ENCODE results near the gene KAT2B. TPM values are rescaled to one million over a fixed set of nuclear protein-coding genes. Genes with fewer than 3 reads are reported as not detected.

Gene KAT2B
- total RNA-seq, 1 experiment from 2014 or later = 3.7 TPM

- TF ChIP-seq TCF7L2 (IDR thresholded peaks at IDR 0.05; ENCODE audit: borderline replicate concordance, extremely low read depth, insufficient read depth, insufficient read length) (no peak), REST (IDR thresholded peaks at IDR 0.05; ENCODE audit: low read depth) (no peak), CBX3 (IDR thresholded peaks at IDR 0.05; ENCODE audit: low read depth) (no peak)
Observed at GRCh38 chr3:20047341-20047779, 7.1 kb downstream of the KAT2B start (continued).

GRCh38 chr3:20047976-20048883 lies 8.0 kb downstream of the KAT2B start:
- no peak overlapping the region for H3K9ac ChIP-seq (ENCODE audit: low read length)
- DNase-seq (ENCODE audit: low read depth, low spot score) (no peak), ATAC-seq (no peak)
- H3K9me2 ChIP-seq (ENCODE audit: insufficient read depth) = no peaks in the 10 kb centered on the region
- no peak overlapping the region for H3K4me2 ChIP-seq (ENCODE audit: low read length)
- ChIA-PET RAD21 (ENCODE audit: low non-redundant PET in 1 of 2, low total read pairs in 2 of 2, uncharacterized antibody in 2 of 2, unreplicated experiment in 2 of 2) (no interaction called here), CTCF (no interaction called here), POLR2A (no interaction called here)
- no peaks in the 10 kb centered on the region for H3K79me2 ChIP-seq (ENCODE audit: insufficient read depth, low read length)
- intact Hi-C loops (cut with micrococcal nuclease) = no loop called here
- H4K20me1 ChIP-seq (ENCODE audit: insufficient read depth) = no peaks in the 10 kb centered on the region
- H3K4me3 ChIP-seq (replicated peaks in 1 of 2; ENCODE audit: low read depth in 1 of 2, low read length in 2 of 2) = no peak overlapping the region
- H3K4me1 ChIP-seq (ENCODE audit: control insufficient read depth in 1 of 2, insufficient read depth in 2 of 2, low read length in 2 of 2) = no peaks in the 10 kb centered on the region
- H3K9me3 ChIP-seq (ENCODE audit: control insufficient read depth in 1 of 2, insufficient read depth in 1 of 2, low read depth in 1 of 2, low read length in 2 of 2) = no peaks in the 10 kb centered on the region
- no peaks in the 10 kb centered on the region for H3K27me3 ChIP-seq (ENCODE audit: insufficient read depth, low read length)
- H2AFZ ChIP-seq (ENCODE audit: low read depth, low read length, poor library complexity, severe bottlenecking) = no peak overlapping the region
- no peaks in the 10 kb centered on the region for H3K36me3 ChIP-seq (ENCODE audit: control insufficient read depth in 1 of 2, insufficient read depth in 2 of 2, low read length in 2 of 2)
- BruUV-seq (replicated peaks) = no TSS peak
- H3K27ac ChIP-seq (ENCODE audit: low read depth, low read length) = no peak overlapping the region
- TF ChIP-seq ZFX (IDR thresholded peaks at IDR 0.05) (no peak), RAD21 (IDR thresholded peaks at IDR 0.05; ENCODE audit: low read depth) (no peak), CEBPB (IDR thresholded peaks at IDR 0.05; ENCODE audit: low read depth) (no peak), TCF7L2 (IDR thresholded peaks at IDR 0.05; ENCODE audit: borderline replicate concordance, extremely low read depth, insufficient read depth, insufficient read length) (no peak), SIN3A (IDR thresholded peaks at IDR 0.05; ENCODE audit: low read depth) (no peak), ZBTB33 (IDR thresholded peaks at IDR 0.05; ENCODE audit: extremely low read depth, insufficient replicate concordance, low read length) (no peak), REST (IDR thresholded peaks at IDR 0.05; ENCODE audit: low read depth) (no peak), POLR2AphosphoS5 (IDR thresholded peaks at IDR 0.05; ENCODE audit: low read depth, low read length) (no peak), EGR1 (IDR thresholded peaks at IDR 0.05; ENCODE audit: low read depth) (no peak), SRF (IDR thresholded peaks at IDR 0.05; ENCODE audit: low read depth) (no peak), JUND (IDR thresholded peaks at IDR 0.05) (no peak)
